Endothelial cell of coronary artery (primary cell): Measurements from ENCODE around the gene CRIP1. TPM values are rescaled to one million over a fixed set of nuclear protein-coding genes. Genes with fewer than 3 reads are reported as not detected.

Experiments used
- total RNA-seq: library from RNA; depleted of rRNA; stranded (reverse); fragments of >200 nt; gene quantifications from 2 replicates; pipeline ENCODE4 v1.2.3, GENCODE V29; 2014

CRIP1 gene, protein sequence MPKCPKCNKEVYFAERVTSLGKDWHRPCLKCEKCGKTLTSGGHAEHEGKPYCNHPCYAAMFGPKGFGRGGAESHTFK
- 0.45 and 0.75 TPM in 2 replicates for total RNA-seq

DNA sequence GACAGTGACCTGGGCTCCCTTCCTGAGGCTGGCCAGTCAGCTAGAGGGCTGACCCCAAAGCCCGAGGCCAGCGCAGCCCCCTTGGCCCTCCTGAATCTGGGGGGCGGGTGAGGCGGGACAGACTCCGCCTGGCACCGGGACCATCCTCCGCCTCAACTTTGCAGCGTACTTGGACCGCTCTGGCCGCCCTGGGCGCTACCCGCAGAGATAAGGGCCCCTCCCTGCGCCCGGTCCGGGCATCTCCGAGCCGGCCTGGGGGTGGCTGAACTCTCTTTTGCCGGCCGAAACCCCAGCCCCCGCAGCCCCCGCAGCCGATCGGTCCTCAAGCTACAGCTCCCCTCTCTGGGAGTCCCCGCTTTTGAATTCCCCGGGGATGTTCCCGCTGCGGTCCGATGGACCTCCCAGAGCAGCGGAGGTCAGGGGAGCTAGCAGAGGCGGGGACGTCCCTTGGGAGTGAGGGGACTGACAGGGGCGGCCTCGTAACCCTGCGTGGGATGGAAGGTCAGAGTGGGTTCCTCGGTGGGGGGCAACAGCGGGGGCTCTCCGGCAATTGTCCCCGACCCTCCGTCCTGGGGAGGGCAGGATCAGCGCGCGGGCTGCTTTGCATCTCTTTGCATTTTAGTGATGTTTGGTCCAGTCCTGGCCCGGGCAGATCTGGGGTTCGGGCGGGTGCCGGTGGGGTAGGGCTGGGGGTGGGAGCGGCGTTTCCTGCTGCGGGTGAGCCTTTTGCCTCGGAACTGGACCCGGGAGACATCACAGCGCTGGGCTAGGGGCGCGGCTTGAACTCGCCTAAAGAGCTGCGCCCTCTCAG, at the start of gene CRIP1:
CRIP1 (plus strand) TSS at position 724 of the 811 bp plus-strand sequence. CDS start 374 bp downstream, outside the sequence.

DNA sequence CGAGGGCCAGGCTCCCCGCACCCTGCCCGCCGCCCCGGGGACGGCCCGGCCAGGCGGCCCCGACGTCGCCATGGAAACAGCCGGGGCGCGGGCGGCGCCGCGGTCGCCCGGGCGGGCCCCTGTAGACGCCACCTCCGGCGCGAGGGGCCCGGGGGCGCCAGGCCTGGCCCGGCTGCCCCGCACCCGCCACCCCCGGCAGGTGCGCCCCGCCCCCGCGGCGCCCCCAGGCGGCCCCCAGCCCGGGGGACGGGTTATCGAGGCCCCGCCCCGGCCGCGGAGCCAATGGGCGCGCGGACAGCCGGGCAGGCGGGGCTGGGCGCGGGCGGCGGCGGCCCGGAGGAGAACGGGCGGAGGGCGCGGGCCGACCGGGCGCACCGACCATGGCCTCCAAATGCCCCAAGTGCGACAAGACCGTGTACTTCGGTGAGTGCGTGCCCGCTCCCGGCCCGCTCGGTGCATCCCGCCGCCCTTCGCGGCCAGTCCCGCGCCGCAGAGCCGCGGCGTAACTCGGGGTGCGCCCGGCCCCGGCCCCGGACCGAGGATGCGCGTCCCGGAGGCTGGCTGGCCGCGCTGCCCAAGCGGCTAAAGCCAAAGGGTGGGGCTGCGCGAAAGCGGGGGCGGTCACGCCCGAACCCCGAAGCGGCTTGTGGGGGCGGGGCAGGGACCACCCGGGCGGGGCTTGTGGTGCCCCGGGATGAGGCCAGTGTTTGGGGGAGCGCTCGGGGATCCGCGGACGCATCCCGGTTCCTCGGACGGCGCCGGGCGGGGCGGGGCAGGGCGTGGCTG, 12.0 kb upstream of the CRIP1 start, which contains the start of gene CRIP2:
CRIP2 (plus strand) TSS at position 339 of the 786 bp plus-strand sequence; CDS start at position 381, 42 bp downstream.

DNA sequence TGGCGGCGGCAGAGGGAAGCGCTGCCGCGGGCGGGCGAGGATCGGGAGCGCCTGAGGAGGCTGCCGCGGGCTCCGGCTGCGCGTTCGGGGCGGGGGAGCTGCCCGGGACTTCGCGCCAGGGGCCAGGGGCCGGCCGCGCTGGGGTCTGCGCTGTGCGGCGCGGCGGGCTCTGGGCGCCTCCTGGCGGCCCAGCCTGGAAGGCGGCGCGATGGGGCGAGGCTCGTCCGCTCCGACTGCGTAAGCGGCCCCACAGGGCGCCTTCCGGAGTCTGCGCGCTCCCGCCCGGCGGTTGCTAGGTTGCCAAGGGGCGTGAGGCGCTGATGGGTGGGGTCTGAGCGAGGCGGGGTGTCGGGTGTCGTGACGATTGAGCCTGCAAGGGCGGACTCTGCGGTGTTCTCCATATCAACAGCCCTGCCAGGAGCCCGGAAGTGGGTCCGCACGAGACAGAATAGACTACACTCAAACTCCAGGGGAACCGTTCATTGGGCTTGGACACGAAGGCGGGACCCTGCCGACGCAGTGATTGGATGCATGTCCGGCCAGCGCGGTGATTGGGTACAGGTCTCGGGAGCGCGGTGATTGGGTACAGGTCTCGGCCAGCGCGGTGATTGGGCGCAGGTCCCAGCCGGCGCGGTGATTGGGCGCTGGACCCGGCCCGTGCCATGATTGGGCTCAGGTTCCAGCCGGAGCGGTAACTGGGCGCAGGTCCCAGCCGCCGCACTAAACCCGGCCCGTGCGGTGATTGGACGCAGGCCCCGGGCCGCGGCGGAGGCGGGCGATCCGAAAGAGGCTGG, 4.1 kb downstream of the CRIP1 start, which contains the start of gene TEDC1:
TEDC1 (plus strand) TSS at position 675 of the 794 bp plus-strand sequence. CDS start 130 bp downstream, outside the sequence.

DNA sequence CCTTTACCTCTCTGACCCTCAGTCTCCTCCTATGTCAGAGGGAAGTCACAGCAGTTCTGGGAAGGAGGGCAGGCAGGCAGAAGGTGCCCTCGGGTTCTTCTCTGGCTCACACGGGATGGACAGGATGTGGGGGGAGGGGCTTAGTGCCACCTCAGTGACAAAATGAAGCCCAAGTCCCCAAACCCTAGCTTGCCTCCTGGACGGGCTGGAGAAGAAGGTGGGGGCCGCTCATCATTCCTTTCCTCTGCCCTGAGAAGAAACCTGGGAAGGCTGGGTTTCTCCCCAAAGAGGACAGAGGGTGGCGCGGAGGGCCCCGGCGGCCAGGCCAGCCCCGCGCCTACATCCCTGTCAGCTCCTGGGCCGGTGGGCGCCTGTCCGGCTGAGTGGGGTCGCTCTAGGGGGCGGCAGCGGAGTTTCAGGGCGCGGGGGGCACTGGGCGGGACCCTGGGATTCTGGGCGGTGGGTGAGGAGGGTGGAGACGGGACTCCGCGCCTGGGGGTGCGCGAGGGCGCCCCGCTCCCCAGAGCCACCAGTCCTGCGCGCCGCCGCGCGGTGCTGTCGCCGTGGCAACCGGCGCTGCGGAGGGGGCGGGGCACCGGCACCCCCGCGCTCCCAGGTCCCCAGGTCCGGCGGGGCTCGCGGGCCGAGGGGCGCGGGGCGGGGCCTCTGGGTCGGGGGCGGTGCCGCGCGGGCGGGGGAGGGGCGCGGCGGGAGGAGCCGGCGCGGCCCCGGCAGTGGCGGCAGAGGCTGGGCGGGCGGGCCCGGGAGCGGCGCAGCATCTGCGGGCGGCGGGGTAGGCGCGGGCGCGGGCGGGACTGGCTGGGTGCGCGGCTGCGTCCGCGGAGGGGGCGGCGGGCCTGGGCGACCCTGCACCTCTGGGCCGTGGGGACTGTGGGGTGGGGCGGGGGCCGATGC, 39.4 kb downstream of the CRIP1 start, which contains the start of gene TMEM121:
TMEM121 (plus strand) TSS at position 723 of the 915 bp plus-strand sequence. CDS start 2,252 bp downstream, outside the sequence.

Other genes with a start within 250 kb of the CRIP1 start
- gene BTBD6, start 238.4 kb upstream of the CRIP1 start, total RNA-seq: 50.4 and 52.6 TPM in 2 replicates
- 40.8 and 43.6 TPM in 2 replicates for gene BRF1, start 185.9 kb upstream of the CRIP1 start, total RNA-seq
- gene PACS2, start 172.1 kb upstream of the CRIP1 start, total RNA-seq: 49.5 and 71.0 TPM in 2 replicates
- gene TEX22, start 88.3 kb upstream of the CRIP1 start, total RNA-seq: 0.09 and 0.27 TPM in 2 replicates
- 45.7 and 66.1 TPM in 2 replicates for gene MTA1, start 67.1 kb upstream of the CRIP1 start, total RNA-seq
- gene CRIP2, start 12.1 kb upstream of the CRIP1 start, total RNA-seq: 200 and 227 TPM in 2 replicates
- 8.7 and 13.9 TPM in 2 replicates for gene TEDC1, start 4.4 kb downstream of the CRIP1 start, total RNA-seq
- 9.9 and 11.4 TPM in 2 replicates for gene TMEM121, start 39.7 kb downstream of the CRIP1 start, total RNA-seq